GM18907 (cell line): Measurements from ENCODE around the gene TMEM217.
A peak's percentile ranks its signal among the peaks of the same experiment; 100 is the strongest.

Experiments
- ATAC-seq: cut with Tn5 transposase; IDR thresholded peaks from one replicate; pipeline ENCODE4 v1.9.1; 2021; ENCODE audit warnings: mild to moderate bottlenecking, moderate library complexity; ENCODE audit not compliant: unreplicated experiment

Gene TMEM217

DNA sequence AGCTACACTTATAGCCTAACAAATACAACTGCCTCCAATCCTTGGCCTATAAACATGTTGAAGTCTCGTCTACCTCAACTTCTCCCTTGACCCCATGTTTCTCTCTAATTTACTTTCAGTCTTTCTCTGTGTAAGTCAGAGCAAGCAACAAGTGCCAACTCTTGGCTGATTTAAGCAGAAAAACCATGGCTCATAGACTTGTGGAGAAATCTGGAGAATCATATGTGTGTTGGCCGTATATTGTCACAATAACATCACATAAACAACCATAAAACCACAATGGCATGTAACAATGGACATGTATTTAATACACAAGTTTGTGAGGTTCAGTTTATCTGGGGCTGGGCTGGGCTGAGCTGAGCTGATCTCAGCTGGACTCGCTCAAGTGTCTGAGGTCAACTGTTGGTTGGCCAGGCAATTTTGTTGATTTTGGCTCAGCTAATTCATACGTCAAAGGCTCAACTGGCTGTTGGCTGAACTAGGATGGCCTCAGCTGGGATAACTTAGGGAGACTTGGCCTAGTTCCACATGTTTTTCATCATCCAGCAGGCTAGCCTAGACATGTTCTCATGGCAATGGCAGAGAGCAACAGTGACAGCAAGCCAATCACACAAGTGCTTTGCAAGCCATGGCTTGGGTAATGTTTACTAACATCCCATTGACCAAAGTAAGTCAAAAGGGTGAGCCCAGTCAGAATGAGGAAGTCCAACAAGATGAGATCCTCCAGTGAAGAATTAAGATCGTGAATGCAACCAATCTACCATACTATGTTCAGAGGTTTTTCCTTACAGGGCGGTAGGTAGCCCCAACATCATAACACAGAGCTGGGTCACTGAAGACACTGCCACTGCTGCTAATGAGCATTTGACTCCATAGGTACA, 13.3 kb downstream of the TMEM217 start:
- no peak for ATAC-seq

DNA sequence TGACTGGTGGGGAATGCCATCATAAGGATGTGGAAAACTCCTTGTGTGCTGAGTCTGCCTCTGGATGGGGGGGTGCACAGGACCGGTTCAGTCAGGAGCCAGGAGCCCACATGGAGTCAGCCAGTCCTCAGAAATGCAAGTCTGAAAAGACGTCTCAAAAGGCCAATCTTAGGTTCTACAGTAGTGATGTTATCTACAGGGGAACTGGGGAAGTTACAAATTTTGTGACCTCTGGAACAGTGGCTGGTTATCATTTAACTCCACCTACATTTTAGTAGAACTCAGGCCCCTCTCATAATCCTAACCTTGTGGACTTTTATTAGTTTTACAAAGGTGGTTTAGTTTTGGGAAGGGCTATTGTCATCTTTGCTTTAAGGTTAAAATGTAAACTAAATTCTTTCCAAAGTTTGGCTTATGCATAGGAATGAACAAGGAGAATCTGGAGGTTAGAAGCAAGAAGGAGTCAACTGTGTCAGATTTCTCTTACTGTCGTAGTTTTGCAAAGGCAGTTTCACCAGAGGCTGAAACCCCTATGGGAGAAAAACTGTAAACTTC, 14.1 kb downstream of the TMEM217 start:
- ATAC-seq, result no peak

DNA sequence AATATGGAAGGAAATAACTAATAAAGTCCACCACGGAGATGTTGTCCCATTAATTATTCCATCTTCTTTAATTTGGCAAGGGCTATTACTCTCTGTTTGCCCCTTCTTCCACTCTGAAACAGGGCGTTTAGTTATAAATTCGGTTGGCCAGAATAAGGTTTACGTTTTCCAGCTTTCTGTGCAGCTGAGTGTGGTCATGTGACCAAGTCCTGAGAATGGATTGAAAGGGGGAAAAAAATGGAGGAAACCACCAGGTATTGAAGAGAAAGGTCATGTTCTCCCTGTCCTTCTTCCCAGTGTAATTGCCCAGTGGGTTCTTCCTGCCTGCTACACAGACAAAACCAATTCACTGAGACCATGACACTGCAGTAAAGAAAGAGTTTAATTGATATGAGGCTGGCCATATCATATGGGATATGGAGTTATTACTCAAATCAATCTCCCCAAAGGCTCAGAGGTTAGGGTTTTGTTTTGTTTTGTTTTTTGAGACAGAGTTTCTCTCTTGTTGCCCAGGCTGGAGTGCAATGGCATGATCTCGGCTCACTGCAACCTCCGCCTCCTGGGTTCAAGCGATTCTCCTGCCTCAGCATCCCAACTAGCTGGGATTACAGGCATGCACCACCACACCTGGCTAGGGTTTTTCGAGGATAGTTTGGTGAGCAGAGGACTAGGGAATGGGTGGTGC, 14.7 kb downstream of the TMEM217 start:
- no peak for ATAC-seq

DNA sequence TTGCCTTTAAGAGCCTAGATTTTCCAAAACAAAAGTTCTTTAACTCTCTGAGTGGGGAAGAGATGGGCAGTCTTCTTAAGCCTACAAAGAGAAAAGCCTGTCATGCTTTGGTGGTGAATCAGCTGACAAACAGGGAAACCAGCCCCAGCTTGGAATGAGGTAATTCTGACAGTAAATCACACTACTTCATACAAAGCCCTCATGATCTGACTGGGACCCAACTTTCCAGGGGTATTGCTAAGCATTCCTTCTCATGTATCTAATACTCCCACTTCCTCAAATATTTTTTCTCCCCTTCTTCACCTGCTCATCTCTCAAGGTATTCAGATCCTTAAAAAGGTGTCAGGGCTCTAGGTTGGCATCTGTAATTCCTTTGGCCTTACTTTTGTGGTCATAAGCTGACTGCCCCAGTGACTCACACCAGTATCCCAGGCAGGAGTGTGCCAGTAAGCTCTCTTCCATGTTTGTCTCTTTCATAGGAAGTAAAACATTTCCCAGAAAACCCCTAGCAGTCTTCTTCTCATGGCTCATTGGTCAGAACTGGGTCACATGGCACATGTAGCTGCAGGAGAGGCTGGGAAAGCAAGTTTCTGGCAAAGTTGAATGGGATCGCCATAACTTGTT, 15.4 kb downstream of the TMEM217 start:
- no peak for ATAC-seq

DNA sequence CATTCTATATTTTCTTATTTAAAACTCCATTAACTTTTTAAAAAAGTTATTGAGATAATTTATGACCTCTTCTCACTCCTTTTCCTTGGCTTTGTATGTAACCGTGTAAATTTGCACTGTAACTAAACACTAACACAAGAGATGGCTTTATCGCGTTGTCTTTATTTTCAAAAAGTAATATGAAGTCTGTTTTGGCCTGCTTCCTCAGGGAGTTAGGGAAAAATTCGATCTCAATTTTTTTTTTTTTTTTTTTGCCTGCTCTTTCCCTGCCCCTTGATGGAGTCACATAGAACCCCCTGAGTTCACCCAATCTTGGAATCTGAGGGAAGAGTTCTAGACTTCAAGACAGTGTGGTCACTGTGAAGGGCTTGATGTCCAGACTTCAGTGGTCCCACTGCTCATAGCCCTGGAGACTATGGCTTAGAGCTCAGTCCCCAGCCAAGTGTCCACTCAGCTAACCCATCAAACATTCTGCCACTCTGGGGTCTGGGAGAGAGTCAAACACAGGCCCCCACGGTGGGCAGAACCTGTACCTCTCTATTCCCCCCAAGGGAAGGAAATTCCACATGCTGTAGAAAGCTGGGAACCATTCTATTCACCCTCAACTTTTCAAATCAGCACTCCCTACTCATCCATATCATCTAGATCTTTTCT, 16.0 kb downstream of the TMEM217 start:
- ATAC-seq, result no peak

DNA sequence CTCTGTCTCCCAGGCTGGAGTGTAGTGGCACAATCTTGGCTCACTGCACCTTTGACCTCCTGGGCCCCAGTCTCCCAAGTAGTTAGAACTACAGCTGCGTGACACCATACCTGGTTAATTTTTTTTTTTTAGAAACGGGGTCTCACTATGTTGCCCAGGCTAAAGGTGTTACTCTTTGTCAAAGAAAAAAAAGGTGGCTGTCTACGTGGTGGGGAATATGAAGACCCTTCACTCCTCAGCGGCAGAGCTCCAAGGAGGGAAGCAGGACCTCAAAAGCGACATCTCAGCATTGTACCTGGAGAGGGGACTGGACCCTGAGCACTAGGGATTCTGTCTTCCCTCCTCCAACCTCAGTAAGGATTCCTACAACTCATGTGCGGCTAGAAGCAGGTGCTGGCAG, 16.8 kb downstream of the TMEM217 start:
- ATAC-seq, result no peak

DNA sequence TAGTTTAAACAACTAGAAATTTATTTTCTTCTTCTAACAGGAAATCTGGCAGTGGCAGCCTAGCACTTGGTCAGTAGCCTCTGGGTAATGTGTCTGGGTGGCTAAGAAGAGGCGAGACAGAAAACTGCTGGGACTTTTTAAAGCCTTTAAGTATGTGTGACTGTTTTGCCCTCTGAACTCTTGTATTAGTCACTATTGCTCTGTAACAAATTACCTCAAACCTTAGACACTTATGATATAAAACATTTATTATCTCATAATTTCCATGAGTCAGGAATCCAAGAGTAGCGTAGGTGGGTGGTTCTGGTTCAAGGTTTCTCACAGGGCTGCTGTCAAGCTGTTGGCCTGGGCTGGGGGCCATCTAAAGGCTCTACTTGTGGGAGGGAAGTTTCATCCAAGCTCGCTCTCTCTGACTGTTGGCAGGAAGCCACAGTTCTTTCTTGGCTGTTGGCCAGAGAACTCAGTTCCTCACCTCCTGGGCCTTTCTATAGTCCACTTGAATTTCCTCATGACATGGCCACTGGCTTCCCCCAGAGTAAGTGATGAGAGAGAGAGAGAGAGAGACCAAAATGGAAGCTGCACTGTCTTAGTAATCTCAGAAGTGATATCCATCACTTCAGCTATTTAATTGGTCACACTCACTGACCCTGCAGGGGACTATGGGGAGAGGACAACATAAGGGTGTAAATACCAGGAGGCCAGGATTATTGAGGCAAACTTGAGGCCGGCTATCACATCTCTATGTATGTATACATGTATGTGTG, 17.8 kb downstream of the TMEM217 start:
- peak; percentile 64 for ATAC-seq

DNA sequence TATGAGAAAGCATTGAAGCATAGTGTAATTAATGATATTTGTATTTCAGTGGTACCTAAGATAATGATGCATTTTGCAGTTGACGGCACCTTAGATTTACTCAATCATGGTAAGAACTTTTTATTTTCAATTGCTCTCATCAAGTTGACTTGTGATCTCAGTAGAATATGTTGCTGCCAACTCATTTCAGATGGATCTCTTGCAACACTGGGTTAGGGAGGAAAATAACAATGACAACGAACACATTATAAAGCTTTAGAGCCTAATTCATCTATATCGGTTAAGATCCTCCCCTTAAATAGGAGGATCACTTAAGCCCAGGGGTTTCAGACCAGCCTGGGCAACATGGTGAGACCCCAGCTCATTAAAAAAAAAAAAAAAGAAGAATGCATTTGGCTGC, 18.4 kb downstream of the TMEM217 start:
- no peak for ATAC-seq

DNA sequence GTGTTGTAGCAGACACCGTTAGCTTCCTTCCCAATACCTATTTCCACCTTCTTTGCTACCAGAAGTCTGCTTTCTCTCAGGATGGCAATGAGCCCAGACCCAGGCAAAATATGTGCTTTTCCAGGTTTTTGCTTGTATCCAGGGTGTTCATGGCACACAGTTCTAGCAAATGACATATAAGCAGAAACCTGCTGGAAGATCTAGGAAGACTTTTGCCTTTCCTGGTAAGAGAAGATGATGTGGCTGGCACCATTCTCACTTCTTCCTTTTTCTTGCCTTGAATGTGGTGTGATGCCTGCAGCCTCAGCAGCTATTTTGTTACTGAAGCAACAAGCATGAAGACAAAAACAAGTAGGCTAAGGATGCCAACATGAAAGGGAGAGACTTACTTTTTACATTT, 19.6 kb downstream of the TMEM217 start:
- no peak for ATAC-seq

DNA sequence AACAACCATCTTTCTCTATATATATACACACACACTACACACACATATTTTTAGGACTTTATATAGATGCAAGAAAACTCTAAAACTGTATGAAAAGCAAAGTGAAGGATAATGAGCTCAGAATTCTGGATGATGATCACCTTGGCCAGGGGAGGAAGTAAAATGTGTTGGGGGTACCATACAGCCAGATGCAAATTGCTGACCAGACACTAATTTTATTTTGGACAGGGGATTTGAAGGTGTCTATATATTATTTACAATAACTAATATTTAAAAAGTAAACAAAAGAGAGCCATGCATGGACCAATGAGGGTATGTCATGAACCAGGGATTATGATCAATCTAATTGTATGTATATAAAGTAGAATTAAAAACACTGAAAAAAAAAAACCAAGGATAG, 20.2 kb downstream of the TMEM217 start:
- ATAC-seq, result no peak

DNA sequence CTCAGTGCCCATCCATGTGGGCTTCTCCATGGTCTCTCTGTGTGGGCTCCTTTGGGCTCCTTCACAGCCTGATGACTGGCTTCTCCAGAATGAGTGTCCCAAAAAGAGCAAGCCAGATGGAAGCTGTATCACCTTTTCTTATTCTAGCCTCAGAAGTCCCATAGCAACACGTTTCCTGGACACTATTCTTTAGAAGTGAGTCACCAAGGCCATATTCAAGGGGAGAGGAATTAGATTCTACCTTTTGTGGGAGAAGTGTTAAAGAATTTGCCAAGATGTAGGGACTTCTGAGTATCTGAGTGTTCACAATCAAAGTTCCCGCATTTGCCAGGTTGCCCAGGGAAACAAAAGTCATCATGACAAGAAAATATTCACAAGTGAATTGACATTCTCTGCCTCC, 21.0 kb downstream of the TMEM217 start:
- ATAC-seq, result no peak

DNA sequence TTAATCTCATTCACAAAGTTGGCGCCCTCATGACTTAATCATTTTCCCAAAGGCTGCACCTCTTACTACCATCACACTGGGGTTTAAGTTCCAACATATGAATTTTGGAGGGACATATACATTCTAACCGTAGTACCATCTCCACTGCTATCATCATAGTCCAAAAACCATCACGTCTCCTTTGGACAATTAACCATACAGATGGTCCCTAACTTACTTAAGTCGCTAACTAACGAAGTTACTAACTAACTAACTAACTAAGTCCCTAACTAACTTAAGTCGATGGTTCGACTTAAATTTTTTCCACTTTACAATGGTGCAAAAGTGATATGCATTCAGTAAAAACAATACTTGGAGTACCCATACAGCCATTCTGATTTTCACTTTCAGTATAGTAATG, 24.4 kb downstream of the TMEM217 start:
- no peak for ATAC-seq

DNA sequence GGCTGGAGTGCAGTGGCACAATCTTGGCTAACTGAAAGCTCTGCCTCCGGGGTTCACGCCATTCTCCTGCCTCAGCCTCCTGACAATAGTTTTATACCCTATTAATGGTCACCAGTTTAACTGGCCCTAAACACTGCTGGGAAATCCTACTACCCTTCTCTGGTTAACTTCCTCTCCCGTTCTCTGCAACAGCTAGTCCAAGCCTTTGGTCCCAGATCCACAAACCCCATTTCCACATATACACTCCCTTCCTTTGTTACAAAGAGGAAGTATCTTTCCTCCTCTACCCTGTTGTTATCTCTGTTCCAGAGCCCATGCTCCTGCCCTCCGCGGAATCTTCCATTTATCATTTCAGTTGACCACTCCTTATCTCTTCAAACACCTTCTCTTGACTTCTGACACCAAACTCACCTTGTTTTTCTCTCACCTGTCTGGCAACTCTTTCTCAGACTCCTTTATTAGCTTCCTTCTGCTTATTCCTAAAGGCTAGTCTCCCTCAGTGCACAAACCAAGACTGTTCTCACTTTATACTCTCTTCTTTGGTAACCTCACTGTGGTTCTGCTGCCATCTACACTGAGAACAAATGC, 25.4 kb downstream of the TMEM217 start:
- no peak for ATAC-seq

DNA sequence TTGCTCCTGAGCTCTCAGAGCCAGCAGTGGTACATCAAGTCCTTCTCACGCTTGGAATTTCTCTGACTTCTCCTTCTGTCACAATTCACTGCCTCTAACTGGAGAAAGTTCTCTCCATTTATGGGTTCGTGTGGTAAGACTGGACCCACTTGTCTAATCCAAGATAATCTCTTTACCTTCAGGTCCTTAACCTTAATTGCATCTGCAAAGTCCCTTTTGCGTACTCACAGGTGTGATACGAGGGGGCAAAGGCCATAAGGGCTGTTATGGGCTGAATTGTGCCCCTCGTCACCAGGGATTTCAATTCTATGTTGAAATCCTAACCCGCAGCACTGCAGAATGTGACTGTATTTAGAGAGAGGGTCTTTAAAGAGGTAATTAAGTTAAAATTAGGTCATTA, 27.8 kb downstream of the TMEM217 start:
- ATAC-seq, result no peak

DNA sequence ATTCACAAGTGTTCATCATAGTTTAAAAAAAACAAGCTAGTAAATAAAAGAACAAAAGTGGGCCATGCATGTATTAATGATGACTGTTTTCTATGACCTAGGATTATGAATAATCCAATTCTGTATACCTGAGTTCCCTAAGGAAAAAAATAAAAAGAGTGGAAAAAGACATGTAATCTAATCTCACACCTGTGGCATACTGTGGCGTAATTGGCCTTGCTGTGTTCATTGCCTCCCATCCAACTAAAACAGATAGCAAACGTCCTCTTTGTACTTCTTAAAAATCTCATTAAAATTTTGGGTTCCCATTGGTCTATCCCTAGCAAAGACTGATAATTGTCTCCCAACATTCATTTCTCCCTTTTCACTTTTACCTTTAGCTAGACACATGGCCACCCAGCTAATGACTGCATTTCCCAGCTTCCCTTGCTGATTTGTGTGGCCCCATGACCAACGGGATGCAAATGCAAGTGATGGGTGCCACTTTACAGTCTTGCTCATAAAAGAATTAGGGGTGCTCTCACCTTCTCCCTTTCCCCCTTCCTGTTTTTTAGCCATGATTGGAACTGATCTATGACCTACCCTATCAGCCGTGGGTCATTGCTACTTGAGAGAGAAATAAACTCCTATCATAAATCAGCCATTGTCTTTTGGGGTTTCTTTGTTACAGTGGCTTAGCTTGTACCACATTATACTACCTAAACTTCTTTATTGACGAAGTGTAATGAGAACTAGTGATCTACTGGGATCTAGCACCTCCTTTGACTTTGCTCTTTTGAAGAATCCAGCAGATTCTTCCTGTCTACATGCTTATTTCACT, 32.4 kb downstream of the TMEM217 start:
- no peak for ATAC-seq

DNA sequence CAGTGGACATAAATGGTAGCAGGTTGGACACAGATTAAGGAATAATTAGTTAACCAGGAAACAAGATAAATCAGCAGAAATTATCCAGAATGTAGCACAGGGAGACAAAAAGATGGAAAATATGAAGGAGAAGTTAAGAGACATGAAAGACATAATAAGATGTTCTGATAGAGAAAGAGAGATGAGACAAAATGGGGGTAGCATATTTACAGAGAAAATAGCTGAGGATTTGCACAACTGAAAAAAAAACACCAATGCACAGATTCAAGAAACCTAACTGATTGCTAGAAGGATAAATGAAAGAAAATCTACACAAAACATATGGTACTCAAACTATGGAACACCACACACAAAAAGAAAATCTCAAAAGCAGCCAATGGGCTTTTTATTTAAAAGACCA, 35.0 kb downstream of the TMEM217 start:
- ATAC-seq, result no peak

DNA sequence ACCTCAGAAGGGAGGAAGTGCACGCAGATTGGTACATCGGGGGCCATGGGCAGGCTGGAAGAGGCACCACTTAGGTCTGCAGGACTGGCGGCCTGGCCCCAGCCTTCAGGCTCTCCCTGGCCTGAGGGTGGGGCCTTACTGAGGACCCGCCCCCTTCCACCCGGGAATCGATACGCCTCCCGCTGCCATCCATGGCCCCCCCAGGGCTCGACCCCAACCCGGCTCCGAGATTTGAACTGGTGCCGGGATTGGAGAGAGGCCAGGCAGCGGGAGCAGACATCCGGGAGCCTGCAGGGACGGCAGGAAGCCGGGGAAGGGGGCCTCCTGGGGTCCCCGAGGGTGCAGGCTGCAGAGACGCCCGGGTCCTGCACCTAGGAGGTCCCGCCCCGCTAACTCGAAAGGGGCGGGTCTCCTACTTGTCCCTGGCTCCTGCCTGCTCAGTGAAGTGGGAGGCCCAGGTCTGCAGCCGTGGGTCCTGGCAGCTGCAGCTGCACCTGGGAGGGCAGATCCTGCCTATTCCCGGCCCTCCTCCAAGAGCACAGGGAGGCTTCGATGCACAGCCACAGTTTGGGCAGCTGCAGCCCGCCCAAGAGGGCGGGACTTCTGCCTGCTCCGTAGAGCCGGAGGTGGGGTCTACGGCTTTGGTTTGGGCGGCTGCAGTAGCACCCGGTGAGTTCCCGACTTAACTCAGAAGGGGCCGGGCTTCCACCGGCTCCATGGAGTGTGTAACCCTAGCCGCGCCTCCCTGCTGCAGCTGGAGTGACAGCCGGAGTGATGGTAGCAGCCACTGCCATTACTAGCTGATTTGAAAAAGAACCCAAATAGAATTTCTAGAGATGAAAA, 35.6 kb downstream of the TMEM217 start:
- ATAC-seq, result peak; percentile 95

DNA sequence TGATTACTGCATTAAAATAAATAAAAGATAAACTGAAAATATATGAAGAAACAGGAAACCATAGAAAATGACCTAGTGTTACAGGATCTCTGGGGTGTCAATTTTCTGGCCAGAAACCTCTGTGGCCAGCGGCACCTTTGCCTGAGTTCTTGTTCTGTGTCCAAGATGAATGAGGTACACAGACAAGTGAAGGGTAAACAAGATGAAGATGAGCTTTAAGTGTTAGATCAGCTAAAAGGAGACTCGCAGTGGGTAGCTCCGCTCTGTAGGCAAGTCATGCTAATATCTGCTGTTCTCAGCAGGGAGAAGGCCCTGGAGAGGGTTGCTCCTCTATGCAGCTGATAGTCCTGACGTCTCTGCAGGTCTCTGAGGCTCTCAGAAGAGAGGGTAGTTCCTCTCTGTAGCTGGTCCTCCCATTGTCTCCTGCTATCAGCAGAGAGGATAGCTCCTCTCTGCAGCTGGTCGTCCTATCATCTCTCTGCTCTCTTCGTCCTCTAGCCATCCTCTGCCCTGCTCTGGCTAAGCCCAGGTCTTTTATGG, 36.3 kb downstream of the TMEM217 start:
- ATAC-seq, result peak; percentile 4
